K562 (cell line): ENCODE results near the gene FAM111B. TPM values are rescaled to one million over a fixed set of nuclear protein-coding genes. Genes with fewer than 3 reads are reported as not detected.

Experiments used
- ATAC-seq: fragments of 200-7000 bp; cut with Tn5 transposase; 3 replicates; pipeline ENCODE4 v1.9.1; 2020; ENCODE audit warnings: moderate library complexity
- BruUV-seq: library from RNA; stranded (reverse); fragments of 400-500 nt; replicated peaks from 2 replicates; lab custom pipeline; 2021; lab: Mats Ljungman, UMichigan
- CTCF ChIA-PET: fragments of 300-600 bp; formaldehyde crosslinking; extraction: SDS; loops from one replicate; lab custom pipeline; 2021; ENCODE audit warnings: low intra/inter-chr PET ratio; lab: Yijun Ruan, JAX
- POLR2A ChIA-PET: fragments of 300-600, 350-650 bp; sonication (Branson Sonifier 250); formaldehyde crosslinking; extraction: SDS; loops from one replicate; lab custom pipeline; 2021; ENCODE audit warnings: antibody characterized with exemption, inconsistent platforms; lab: Yijun Ruan, JAX
- DNase-seq, 4 experiments: peaks; one replicate each; pipeline versions ENCODE4 v3.0.0 to v3.0.0-alpha.2; 2011 to 2018; ENCODE audit warnings: low spot score in 3 of 4, mixed read lengths in 3 of 4; ENCODE audit errors: extremely low read depth in 1 of 4
- FAIRE-seq: peaks from 2 replicates; lab custom pipeline; 2011; peaks lifted over from hg19 to GRCh38; lab: Jason Lieb, UNC
- H2AFZ ChIP-seq: 2 replicates; pipeline ENCODE4 v1.6.0; 2011; ENCODE audit warnings: low read depth, low read length, control low read depth, inconsistent platforms
- H3K27ac ChIP-seq: fragments of 200-600 bp; 3 replicates; pipeline ENCODE4 v1.8.0; 2011; ENCODE audit warnings: low read depth, mild to moderate bottlenecking, control low read depth, inconsistent platforms, low read length, moderate library complexity, mixed read lengths; ENCODE audit errors: extremely low read depth
- H3K27me3 ChIP-seq, 2 experiments: fragments of 300-600 bp in 1 of 2; 2 replicates in 1 of 2; 3 replicates in 1 of 2; pipeline versions ENCODE4 v1.6.0 to v1.8.0; 2011; ENCODE audit warnings: inconsistent platforms in 2 of 2, low read length in 2 of 2, mild to moderate bottlenecking in 1 of 2, mixed read lengths in 1 of 2, moderate library complexity in 1 of 2; ENCODE audit not compliant: control insufficient read depth in 2 of 2, insufficient read depth in 2 of 2
- H3K36me3 ChIP-seq: fragments of 300-600 bp; 3 replicates; pipeline ENCODE4 v1.8.0; 2011; ENCODE audit warnings: mild to moderate bottlenecking, low read length, inconsistent platforms; ENCODE audit not compliant: control insufficient read depth, insufficient read depth
- H3K4me1 ChIP-seq, 2 experiments: fragments of 200-600 bp in 1 of 2; replicated peaks in 1 of 2; 2 replicates in 1 of 2; 3 replicates in 1 of 2; pipeline versions ENCODE4 v1.5.1 to v1.8.0; 2011; ENCODE audit warnings: inconsistent platforms in 2 of 2, low read length in 2 of 2, mild to moderate bottlenecking in 1 of 2, mixed read lengths in 1 of 2, moderate library complexity in 1 of 2; ENCODE audit not compliant: control insufficient read depth in 2 of 2, insufficient read depth in 2 of 2
- H3K4me2 ChIP-seq: 2 replicates; pipeline ENCODE4 v1.6.1; 2011; ENCODE audit warnings: low read length, control low read depth, inconsistent platforms, mixed read lengths; ENCODE audit not compliant: insufficient read depth
- H3K4me3 ChIP-seq: fragments of 200-600 bp; sonication (generic), shearing (Covaris generic); 2 replicates; pipeline ENCODE4 v1.5.1; 2016; ENCODE audit warnings: control low read depth, inconsistent platforms
- H3K79me2 ChIP-seq: fragments of 200-600 bp; 3 replicates; pipeline ENCODE4 v1.8.0; 2011; ENCODE audit warnings: low read length, inconsistent platforms; ENCODE audit not compliant: control insufficient read depth, insufficient read depth
- H3K9ac ChIP-seq, 2 experiments: 2 replicates each; pipeline versions ENCODE4 v1.6.0 to v1.6.1; 2011; ENCODE audit warnings: low read depth in 2 of 2, low read length in 2 of 2, control low read depth in 1 of 2, inconsistent platforms in 1 of 2, mild to moderate bottlenecking in 1 of 2, mixed read lengths in 1 of 2; ENCODE audit not compliant: insufficient read depth in 1 of 2
- H3K9me1 ChIP-seq: one replicate; pipeline ENCODE4 v1.6.0; 2011; ENCODE audit warnings: inconsistent platforms, mild to moderate bottlenecking, low read length, moderate library complexity; ENCODE audit not compliant: control insufficient read depth, insufficient read depth
- H3K9me3 ChIP-seq: replicated peaks from 2 replicates; pipeline ENCODE4 v1.5.1; 2011; ENCODE audit warnings: low read depth, low read length, inconsistent platforms; ENCODE audit not compliant: control insufficient read depth, insufficient read depth
- H4K20me1 ChIP-seq: replicated peaks from 2 replicates; pipeline ENCODE4 v1.6.1; 2011; ENCODE audit warnings: low read length, inconsistent platforms, mixed read lengths; ENCODE audit not compliant: control insufficient read depth, insufficient read depth
- CBFB ChIP-seq: sonication (generic); formaldehyde crosslinking; IDR thresholded peaks from 2 replicates; pipeline ENCODE4 v1.4.0; 2020; ENCODE audit warnings: mild to moderate bottlenecking, missing genetic modification reagents
- CXXC5 ChIP-seq: fragments of 250-450 bp; sonication (Bioruptor Pico); IDR thresholded peaks from 2 replicates; pipeline ENCODE4 v1.8.0; 2022; ENCODE audit warnings: inconsistent platforms, mild to moderate bottlenecking, moderate library complexity
- FIP1L1 ChIP-seq: fragments of 200-400 bp; formaldehyde crosslinking; IDR thresholded peaks from 2 replicates; pipeline ENCODE4 v1.6.1; 2018; ENCODE audit warnings: mild to moderate bottlenecking, low read depth, low read length; ENCODE audit not compliant: poor library complexity, severe bottlenecking
- FOXP1 ChIP-seq: sonication (generic); formaldehyde crosslinking; IDR thresholded peaks from 2 replicates; pipeline ENCODE4 v1.8.0; 2022; ENCODE audit warnings: mild to moderate bottlenecking, missing genetic modification reagents
- GTF2A2 ChIP-seq: IDR thresholded peaks from 2 replicates; pipeline ENCODE4 v1.6.1; 2016; ENCODE audit warnings: mild to moderate bottlenecking, missing genetic modification characterization, missing compliant biosample characterization
- KDM1A ChIP-seq, 2 experiments: fragments of 450-650 bp; IDR thresholded peaks; 2 replicates each; pipeline ENCODE4 v1.6.1; 2016; ENCODE audit warnings: mild to moderate bottlenecking in 2 of 2
- ZNF133 ChIP-seq: fragments of 250-450 bp; sonication (Bioruptor Pico); IDR thresholded peaks from 2 replicates; pipeline ENCODE4 v1.4.0; 2020; ENCODE audit warnings: mild to moderate bottlenecking
- ZNF384 ChIP-seq: IDR thresholded peaks from 2 replicates; pipeline ENCODE4 v1.6.1; 2012; ENCODE audit warnings: low read depth, low read length, improper control_type of control experiment
- WGBS: fragments of 100-300 bp; shearing (Covaris generic); methylation state at CpG from one replicate; pipeline ENCODE4 v1.1.6; 2016; ENCODE audit warnings: low coverage, mixed read lengths; ENCODE audit not compliant: insufficient coverage; ENCODE audit errors: missing lambda C conversion rate; 5-methylcytosine and 5-hydroxymethylcytosine counted together
- in situ Hi-C: fragments of 300-500 bp; cut with MboI; formaldehyde crosslinking; loops from 4 replicates; pipeline ENCODE4 v1.15.0; 2018; ENCODE audit warnings: inconsistent platforms, mixed read lengths
- intact Hi-C: fragments of 100-400 bp; cut with micrococcal nuclease; formaldehyde crosslinking; loops from 2 replicates; pipeline ENCODE4 v1.14.2; 2022
- polyA plus RNA-seq, 8 experiments: library from polyadenylated mRNA; depleted of rRNA in 4 of 8; stranded (reverse) in 5 of 8; unstranded in 3 of 8; fragments of >200 nt; fragmentation: Nextera tagmentation in 2 of 8; fragmentation: Illumina TruSeq in 1 of 8; extraction: Ambion mirVana in 2 of 8; extraction: Trizol in 1 of 8; gene quantifications; 2 replicates each; pipeline versions ENCODE4 v1.2.1 to v1.2.3, GENCODE V29; 2011 to 2014; ENCODE audit warnings: inconsistent platforms in 1 of 8, missing spikeins in 1 of 8
- total RNA-seq, 7 experiments: library from RNA; depleted of rRNA in 6 of 7; stranded (reverse); fragments of >200 nt in 6 of 7; fragmentation: Illumina TruSeq in 2 of 7; extraction: Trizol in 2 of 7; gene quantifications; 2 replicates each; pipeline versions ENCODE4 v1.2.1 to v1.2.3, GENCODE V29; 2011 to 2021; ENCODE audit warnings: low replicate concordance in 1 of 7
- TF ChIP-seq, protein P1 (sequence below): sonication (generic); formaldehyde crosslinking; IDR thresholded peaks from 2 replicates; pipeline ENCODE4 v1.8.0; 2022; ENCODE audit warnings: missing genetic modification reagents, mild to moderate bottlenecking, borderline replicate concordance
- TF ChIP-seq, protein P2 (sequence below): fragments of 250-450 bp; sonication (Bioruptor Pico); IDR thresholded peaks from 2 replicates; pipeline ENCODE4 v1.6.1; 2021; ENCODE audit warnings: mild to moderate bottlenecking
- TF ChIP-seq, protein P3 (sequence below): fragments of 250-450 bp; sonication (Bioruptor Pico); IDR thresholded peaks from 2 replicates; pipeline ENCODE4 v1.8.0; 2021; ENCODE audit warnings: mild to moderate bottlenecking, moderate library complexity
- TF ChIP-seq, protein P4 (sequence below): fragments of 450-650 bp; formaldehyde crosslinking; IDR thresholded peaks from 2 replicates; pipeline ENCODE4 v1.4.0; 2022; ENCODE audit warnings: missing genetic modification characterization

Gene FAM111B
- total and polyA plus RNA-seq, 9 of the 15 experiments (the other 6 are each of a cell fraction or from before 2014, with no cell fraction given) = 0.01 to 0.33 (median 0.06) TPM; not detected in 5

DNA sequence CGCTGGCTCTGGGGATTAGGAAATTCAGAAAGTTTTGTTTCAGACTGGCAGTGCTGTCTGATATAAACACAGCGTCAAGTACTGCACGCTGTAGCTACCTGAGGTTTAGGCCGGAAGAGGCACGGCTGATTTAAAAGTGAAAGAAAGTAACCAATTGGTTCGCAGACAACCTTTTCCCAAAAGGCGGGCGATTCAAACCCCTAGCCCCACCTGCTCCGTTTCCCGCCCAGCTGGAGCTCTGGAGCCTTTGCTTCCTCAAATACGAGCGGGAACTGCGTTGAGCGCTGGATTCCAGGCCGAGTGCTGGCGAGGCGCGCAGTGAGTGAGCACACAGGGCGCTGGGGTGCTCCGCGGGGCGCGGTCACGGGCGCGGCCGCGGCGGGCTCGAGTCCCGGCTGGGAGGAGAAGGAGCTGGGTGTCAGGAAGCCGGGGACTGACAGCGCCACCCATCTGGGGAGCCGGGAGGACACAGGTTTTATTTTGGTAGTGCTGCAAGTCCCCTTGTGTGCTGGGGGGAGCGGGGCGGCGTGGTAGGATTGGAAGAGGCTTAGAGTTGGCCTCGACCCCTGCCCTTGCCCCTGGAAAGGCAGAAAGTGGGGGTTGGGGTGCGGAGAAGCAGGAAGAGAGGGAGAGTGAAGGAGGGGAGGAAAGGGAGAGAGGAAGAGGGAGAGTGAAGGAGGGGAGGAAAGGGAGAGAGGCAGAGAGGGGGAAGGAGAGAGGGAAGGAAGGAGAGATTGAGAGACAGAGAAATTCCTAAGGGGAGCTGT is 37.7 kb downstream of the FAM111B start:
- ATAC-seq (peak; percentile 87), FAIRE-seq (peak; percentile 82), DNase-seq (peak; percentile 59 to 88 (median 76))
- WGBS = under 1% methylated on average over 38 of the region's 39 CpGs
- Histone ChIP-seq H3K36me3 (peaks cover 13% of the 10 kb centered on the region; the same call in 1 of the 3 replicates), H3K9me3 (no peaks in the 10 kb centered on the region), H3K27me3 (no peaks in the 10 kb centered on the region), H3K27ac (peak overlapping the region; percentile 79), H4K20me1 (no peaks in the 10 kb centered on the region), H3K9me1 (no peaks in the 10 kb centered on the region), H3K4me1 (peaks cover 14 to 19% of the 10 kb centered on the region in 2 experiments), H3K4me3 (peak overlapping the region; percentile 48), H3K4me2 (peak overlapping the region; percentile 85), H3K79me2 (peaks cover 7% of the 10 kb centered on the region; the same call in 1 of the 3 replicates), H2AFZ (peak overlapping the region; percentile 96), H3K9ac (peak overlapping the region; percentile 64 to 92)
- in situ Hi-C loops = loop anchor here (25.0 kb wide), 1 partner anchor 507 kb away; no protein-coding TSS in a partner anchor
- intact Hi-C loops = loop anchor here (10.0 kb wide), 2 partner anchors 370 to 570 kb away; partner anchors contain the start of genes LPXN and ZFP91
- ChIA-PET CTCF (no interaction called here), POLR2A (interaction anchor here (0.6 to 1.9 kb wide), 5 partner anchors 9 to 642 kb away, joined by 3 to 8 read pairs (median 3); no protein-coding TSS in a partner anchor)
- no TSS peak for BruUV-seq
- no peak for TF ChIP-seq GTF2A2 (tag)
- no peak for TF ChIP-seq ZNF384
- TF ChIP-seq ZNF133 = no peak
- no peak for TF ChIP-seq KDM1A (IDR thresholded peaks at IDR 0.05)
- peak; percentile 90 for TF ChIP-seq CXXC5 (CRISPR knock-in tag)
- TF ChIP-seq, protein P1, sequence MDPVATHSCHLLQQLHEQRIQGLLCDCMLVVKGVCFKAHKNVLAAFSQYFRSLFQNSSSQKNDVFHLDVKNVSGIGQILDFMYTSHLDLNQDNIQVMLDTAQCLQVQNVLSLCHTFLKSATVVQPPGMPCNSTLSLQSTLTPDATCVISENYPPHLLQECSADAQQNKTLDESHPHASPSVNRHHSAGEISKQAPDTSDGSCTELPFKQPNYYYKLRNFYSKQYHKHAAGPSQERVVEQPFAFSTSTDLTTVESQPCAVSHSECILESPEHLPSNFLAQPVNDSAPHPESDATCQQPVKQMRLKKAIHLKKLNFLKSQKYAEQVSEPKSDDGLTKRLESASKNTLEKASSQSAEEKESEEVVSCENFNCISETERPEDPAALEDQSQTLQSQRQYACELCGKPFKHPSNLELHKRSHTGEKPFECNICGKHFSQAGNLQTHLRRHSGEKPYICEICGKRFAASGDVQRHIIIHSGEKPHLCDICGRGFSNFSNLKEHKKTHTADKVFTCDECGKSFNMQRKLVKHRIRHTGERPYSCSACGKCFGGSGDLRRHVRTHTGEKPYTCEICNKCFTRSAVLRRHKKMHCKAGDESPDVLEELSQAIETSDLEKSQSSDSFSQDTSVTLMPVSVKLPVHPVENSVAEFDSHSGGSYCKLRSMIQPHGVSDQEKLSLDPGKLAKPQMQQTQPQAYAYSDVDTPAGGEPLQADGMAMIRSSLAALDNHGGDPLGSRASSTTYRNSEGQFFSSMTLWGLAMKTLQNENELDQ (CRISPR knock-in tag) = 0 out of 2 replicates have a peak, but pooled peaks have one; percentile 90
- TF ChIP-seq, protein P2, sequence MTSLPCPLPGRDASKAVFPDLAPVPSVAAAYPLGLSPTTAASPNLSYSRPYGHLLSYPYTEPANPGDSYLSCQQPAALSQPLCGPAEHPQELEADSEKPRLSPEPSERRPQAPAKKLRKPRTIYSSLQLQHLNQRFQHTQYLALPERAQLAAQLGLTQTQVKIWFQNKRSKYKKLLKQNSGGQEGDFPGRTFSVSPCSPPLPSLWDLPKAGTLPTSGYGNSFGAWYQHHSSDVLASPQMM (CRISPR knock-in tag) = no peak
- TF ChIP-seq, protein P3, sequence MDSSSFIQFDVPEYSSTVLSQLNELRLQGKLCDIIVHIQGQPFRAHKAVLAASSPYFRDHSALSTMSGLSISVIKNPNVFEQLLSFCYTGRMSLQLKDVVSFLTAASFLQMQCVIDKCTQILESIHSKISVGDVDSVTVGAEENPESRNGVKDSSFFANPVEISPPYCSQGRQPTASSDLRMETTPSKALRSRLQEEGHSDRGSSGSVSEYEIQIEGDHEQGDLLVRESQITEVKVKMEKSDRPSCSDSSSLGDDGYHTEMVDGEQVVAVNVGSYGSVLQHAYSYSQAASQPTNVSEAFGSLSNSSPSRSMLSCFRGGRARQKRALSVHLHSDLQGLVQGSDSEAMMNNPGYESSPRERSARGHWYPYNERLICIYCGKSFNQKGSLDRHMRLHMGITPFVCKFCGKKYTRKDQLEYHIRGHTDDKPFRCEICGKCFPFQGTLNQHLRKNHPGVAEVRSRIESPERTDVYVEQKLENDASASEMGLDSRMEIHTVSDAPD (CRISPR knock-in tag) = no peak
- peak; percentile 95 for TF ChIP-seq FOXP1 (CRISPR knock-in tag)
- TF ChIP-seq CBFB (CRISPR knock-in tag) = peak; percentile 88
- TF ChIP-seq, protein P4, sequence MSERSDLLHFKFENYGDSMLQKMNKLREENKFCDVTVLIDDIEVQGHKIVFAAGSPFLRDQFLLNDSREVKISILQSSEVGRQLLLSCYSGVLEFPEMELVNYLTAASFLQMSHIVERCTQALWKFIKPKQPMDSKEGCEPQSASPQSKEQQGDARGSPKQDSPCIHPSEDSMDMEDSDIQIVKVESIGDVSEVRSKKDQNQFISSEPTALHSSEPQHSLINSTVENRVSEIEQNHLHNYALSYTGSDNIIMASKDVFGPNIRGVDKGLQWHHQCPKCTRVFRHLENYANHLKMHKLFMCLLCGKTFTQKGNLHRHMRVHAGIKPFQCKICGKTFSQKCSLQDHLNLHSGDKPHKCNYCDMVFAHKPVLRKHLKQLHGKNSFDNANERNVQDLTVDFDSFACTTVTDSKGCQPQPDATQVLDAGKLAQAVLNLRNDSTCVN (CRISPR knock-in tag) = peak; percentile 93
- no peak for TF ChIP-seq FIP1L1
